ENCODE results near the gene DLGAP3. TPM values are rescaled to one million over a fixed set of nuclear protein-coding genes. Genes with fewer than 3 reads are reported as not detected.

Gene DLGAP3
- total RNA-seq, 1 donor from 2014 or later = not detected

GRCh38 chr1:34847094-34847493, 82.4 kb downstream of the DLGAP3 start:
- no peak overlapping the region for H3K9ac ChIP-seq (ENCODE audit: low read depth in 1 of 3, low read length in 3 of 3)
- H3K27me3 ChIP-seq (ENCODE audit: control insufficient read depth in 3 of 3, insufficient read depth in 3 of 3, low read length in 3 of 3) = no peaks in the 10 kb centered on the region
- no peak overlapping the region for H3K27ac ChIP-seq (ENCODE audit: low read depth, low read length)
- H3K36me3 ChIP-seq (ENCODE audit: control insufficient read depth in 3 of 3, insufficient read depth in 3 of 3, low read length in 3 of 3) = peaks cover 0 to 6% (median 0%) of the 10 kb centered on the region in 3 donors
- peaks cover 31 to 35% (median 34%) of the 10 kb centered on the region in 3 donors for H3K4me1 ChIP-seq (ENCODE audit: control insufficient read depth in 3 of 3, insufficient read depth in 3 of 3, low read length in 3 of 3)
- no peaks in the 10 kb centered on the region for H3K9me3 ChIP-seq (ENCODE audit: control insufficient read depth in 3 of 3, low read length in 3 of 3)
- H3K4me3 ChIP-seq (ENCODE audit: low read length in 3 of 3) = no peak overlapping the region

DNA sequence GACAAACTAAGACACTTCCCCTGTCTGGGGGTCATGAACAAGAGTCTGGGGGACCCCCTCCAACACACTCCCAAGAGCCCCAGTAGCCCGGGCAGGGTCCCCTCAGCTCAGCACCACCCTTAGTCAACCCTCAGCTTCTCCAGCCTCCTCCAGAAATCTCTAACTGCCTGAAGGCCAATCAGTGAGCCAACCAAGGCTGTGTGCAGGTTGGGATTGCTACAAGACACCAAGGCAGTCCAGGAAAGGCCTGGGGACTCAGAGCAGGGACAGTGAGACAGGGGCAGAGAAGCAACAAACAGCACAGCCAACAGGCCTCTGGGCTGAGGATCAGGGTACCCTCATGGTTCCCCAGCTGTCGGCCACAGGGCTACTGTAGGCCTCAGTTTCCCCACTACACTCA, 83.2 kb downstream of the DLGAP3 start:
- no peak overlapping the region for H3K4me3 ChIP-seq (ENCODE audit: low read length in 3 of 3)
- H3K27me3 ChIP-seq (ENCODE audit: control insufficient read depth in 3 of 3, insufficient read depth in 3 of 3, low read length in 3 of 3) = no peaks in the 10 kb centered on the region
- no peak overlapping the region for H3K27ac ChIP-seq (ENCODE audit: low read depth, low read length)
- H3K36me3 ChIP-seq (ENCODE audit: control insufficient read depth in 3 of 3, insufficient read depth in 3 of 3, low read length in 3 of 3) = no peaks in the 10 kb centered on the region
- H3K9me3 ChIP-seq (ENCODE audit: control insufficient read depth in 3 of 3, low read length in 3 of 3) = no peaks in the 10 kb centered on the region
- no peak overlapping the region for H3K9ac ChIP-seq (ENCODE audit: low read depth in 1 of 3, low read length in 3 of 3)
- H3K4me1 ChIP-seq (ENCODE audit: control insufficient read depth in 3 of 3, insufficient read depth in 3 of 3, low read length in 3 of 3) = peaks cover 23 to 35% (median 26%) of the 10 kb centered on the region in 3 donors

DNA sequence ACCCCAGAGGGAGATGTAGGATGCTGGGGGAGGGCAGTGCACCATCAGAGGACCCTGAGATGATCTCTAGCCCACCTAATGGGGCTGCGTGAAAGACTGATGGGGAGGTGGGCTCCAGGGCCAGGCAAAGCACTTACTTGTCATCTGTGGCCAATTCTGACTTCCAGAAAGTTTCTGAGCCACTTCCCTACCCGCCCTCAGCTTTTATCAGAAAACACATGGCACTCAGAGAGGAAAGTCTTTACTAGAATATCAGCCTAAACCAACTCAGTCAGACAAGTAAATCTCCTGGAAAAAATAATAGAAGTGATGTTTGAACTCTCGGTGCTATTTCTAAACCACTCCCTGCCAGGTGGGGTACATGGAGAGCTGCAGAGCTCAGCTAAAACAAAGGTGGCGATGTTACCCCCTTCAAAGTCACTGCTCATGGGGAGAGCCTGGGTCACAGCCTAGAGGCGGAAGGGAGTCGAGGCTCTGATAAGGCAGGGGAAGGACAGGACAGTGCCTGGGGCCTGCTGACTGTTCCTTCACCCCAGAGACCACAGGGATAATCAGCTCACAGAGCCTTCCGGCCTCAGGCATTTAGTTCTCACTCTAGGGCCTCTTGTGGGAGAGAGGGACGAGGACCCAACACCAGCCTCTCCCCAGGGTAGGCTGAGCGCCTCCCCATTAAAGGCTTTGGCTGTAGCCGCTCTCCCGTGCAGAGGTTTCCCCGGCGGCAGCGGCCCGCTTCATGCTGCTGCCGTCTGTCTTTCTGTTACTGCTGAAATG, 84.1 kb downstream of the DLGAP3 start:
- no peak overlapping the region for H3K4me3 ChIP-seq (ENCODE audit: low read length in 3 of 3)
- peaks cover 18 to 33% (median 30%) of the 10 kb centered on the region in 3 donors for H3K4me1 ChIP-seq (ENCODE audit: control insufficient read depth in 3 of 3, insufficient read depth in 3 of 3, low read length in 3 of 3)
- peak overlapping the region in 1 of 3 donors; percentile 28 for H3K9ac ChIP-seq (ENCODE audit: low read depth in 1 of 3, low read length in 3 of 3)
- no peaks in the 10 kb centered on the region for H3K9me3 ChIP-seq (ENCODE audit: control insufficient read depth in 3 of 3, low read length in 3 of 3)
- no peaks in the 10 kb centered on the region for H3K36me3 ChIP-seq (ENCODE audit: control insufficient read depth in 3 of 3, insufficient read depth in 3 of 3, low read length in 3 of 3)
- no peaks in the 10 kb centered on the region for H3K27me3 ChIP-seq (ENCODE audit: control insufficient read depth in 3 of 3, insufficient read depth in 3 of 3, low read length in 3 of 3)
- peak overlapping the region; percentile 8 for H3K27ac ChIP-seq (ENCODE audit: low read depth, low read length)

DNA sequence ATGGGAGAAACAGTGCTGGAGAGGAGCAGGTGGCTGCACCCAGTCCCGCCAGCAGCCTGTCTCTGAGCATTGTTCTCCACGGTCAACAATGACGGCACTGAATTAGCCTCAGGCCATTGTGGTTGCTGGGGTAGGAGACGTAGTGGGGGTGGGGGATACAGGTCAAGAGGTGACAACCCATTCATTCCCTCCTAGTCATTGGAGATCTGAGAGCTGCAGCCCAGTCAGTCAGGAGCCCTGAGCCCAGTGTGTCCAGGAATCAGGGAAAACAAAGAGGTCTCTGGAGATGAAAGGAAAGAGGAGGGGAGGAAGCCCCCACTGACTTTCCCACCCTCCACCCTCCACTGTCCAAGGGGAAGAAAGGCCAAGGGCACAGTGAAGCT, 85.2 kb downstream of the DLGAP3 start:
- Histone ChIP-seq H3K4me1 (ENCODE audit: control insufficient read depth in 3 of 3, insufficient read depth in 3 of 3, low read length in 3 of 3) (peaks cover 18 to 33% (median 30%) of the 10 kb centered on the region in 3 donors), H3K36me3 (ENCODE audit: control insufficient read depth in 3 of 3, insufficient read depth in 3 of 3, low read length in 3 of 3) (no peaks in the 10 kb centered on the region), H3K27me3 (ENCODE audit: control insufficient read depth in 3 of 3, insufficient read depth in 3 of 3, low read length in 3 of 3) (no peaks in the 10 kb centered on the region), H3K9me3 (ENCODE audit: control insufficient read depth in 3 of 3, low read length in 3 of 3) (no peaks in the 10 kb centered on the region), H3K27ac (ENCODE audit: low read depth, low read length) (no peak overlapping the region), H3K4me3 (ENCODE audit: low read length in 3 of 3) (no peak overlapping the region), H3K9ac (ENCODE audit: low read depth in 1 of 3, low read length in 3 of 3) (no peak overlapping the region)

GRCh38 chr1:34843392-34844251, 85.8 kb downstream of the DLGAP3 start:
- Histone ChIP-seq H3K4me3 (ENCODE audit: low read length in 3 of 3) (no peak overlapping the region), H3K4me1 (ENCODE audit: control insufficient read depth in 3 of 3, insufficient read depth in 3 of 3, low read length in 3 of 3) (peaks cover 18 to 33% (median 30%) of the 10 kb centered on the region in 3 donors), H3K27ac (ENCODE audit: low read depth, low read length) (peak overlapping the region; percentile 12), H3K9me3 (ENCODE audit: control insufficient read depth in 3 of 3, low read length in 3 of 3) (no peaks in the 10 kb centered on the region), H3K36me3 (ENCODE audit: control insufficient read depth in 3 of 3, insufficient read depth in 3 of 3, low read length in 3 of 3) (no peaks in the 10 kb centered on the region), H3K27me3 (ENCODE audit: control insufficient read depth in 3 of 3, insufficient read depth in 3 of 3, low read length in 3 of 3) (no peaks in the 10 kb centered on the region), H3K9ac (ENCODE audit: low read depth in 1 of 3, low read length in 3 of 3) (peak overlapping the region in 1 of 3 donors; percentile 16)

DNA sequence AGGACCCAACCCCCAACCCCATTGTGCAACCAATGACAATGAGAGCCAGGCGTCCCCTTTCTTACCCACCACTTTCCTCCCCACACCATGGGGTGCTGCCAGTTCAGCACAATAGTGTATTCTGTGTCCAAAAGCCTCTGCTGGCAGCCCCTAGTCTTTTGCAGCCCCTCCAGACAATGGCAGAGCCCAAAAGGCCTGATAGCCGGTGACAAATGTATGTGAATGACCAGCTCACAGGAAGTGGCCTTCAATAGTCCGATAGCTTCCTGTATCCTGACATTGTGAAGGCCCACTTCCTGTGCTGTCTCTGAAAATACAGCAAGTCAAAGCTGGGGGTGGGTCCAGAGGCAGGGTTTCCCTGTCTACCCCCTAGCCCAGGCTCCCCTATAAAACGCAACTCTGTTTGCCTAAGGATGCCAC, 86.5 kb downstream of the DLGAP3 start:
- Histone ChIP-seq H3K27me3 (ENCODE audit: control insufficient read depth in 3 of 3, insufficient read depth in 3 of 3, low read length in 3 of 3) (no peaks in the 10 kb centered on the region), H3K4me1 (ENCODE audit: control insufficient read depth in 3 of 3, insufficient read depth in 3 of 3, low read length in 3 of 3) (peaks cover 18 to 33% (median 30%) of the 10 kb centered on the region in 3 donors), H3K27ac (ENCODE audit: low read depth, low read length) (peak overlapping the region; percentile 12), H3K9ac (ENCODE audit: low read depth in 1 of 3, low read length in 3 of 3) (no peak overlapping the region), H3K4me3 (ENCODE audit: low read length in 3 of 3) (no peak overlapping the region), H3K36me3 (ENCODE audit: control insufficient read depth in 3 of 3, insufficient read depth in 3 of 3, low read length in 3 of 3) (no peaks in the 10 kb centered on the region), H3K9me3 (ENCODE audit: control insufficient read depth in 3 of 3, low read length in 3 of 3) (no peaks in the 10 kb centered on the region)

DNA sequence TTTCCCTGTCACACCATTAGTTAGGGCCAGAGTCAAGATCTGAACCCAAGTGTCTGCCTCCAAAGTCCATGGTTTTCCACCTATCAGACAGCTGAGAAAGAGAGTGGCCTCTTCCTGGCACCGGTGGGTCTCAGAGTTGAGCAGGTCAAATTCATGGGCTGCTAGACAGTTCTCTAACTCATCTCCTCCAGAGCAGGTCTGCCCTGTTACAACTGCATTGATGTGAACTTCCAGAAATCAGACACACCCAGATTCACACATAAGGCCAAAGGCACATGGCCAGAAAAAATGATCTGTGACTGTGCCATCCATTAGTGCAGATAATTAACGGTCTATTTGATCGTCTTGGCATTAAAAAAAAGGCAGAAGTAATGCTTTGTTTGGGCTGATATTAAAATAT, 87.4 kb downstream of the DLGAP3 start:
- no peaks in the 10 kb centered on the region for H3K9me3 ChIP-seq (ENCODE audit: control insufficient read depth in 3 of 3, low read length in 3 of 3)
- H3K4me3 ChIP-seq (ENCODE audit: low read length in 3 of 3) = no peak overlapping the region
- H3K27ac ChIP-seq (ENCODE audit: low read depth, low read length) = no peak overlapping the region
- H3K36me3 ChIP-seq (ENCODE audit: control insufficient read depth in 3 of 3, insufficient read depth in 3 of 3, low read length in 3 of 3) = no peaks in the 10 kb centered on the region
- H3K4me1 ChIP-seq (ENCODE audit: control insufficient read depth in 3 of 3, insufficient read depth in 3 of 3, low read length in 3 of 3) = peaks cover 16 to 34% (median 30%) of the 10 kb centered on the region in 3 donors
- H3K9ac ChIP-seq (ENCODE audit: low read depth in 1 of 3, low read length in 3 of 3) = no peak overlapping the region
- no peaks in the 10 kb centered on the region for H3K27me3 ChIP-seq (ENCODE audit: control insufficient read depth in 3 of 3, insufficient read depth in 3 of 3, low read length in 3 of 3)

GRCh38 chr1:34840426-34840825, 89.0 kb downstream of the DLGAP3 start:
- Histone ChIP-seq H3K36me3 (ENCODE audit: control insufficient read depth in 3 of 3, insufficient read depth in 3 of 3, low read length in 3 of 3) (no peaks in the 10 kb centered on the region), H3K4me3 (ENCODE audit: low read length in 3 of 3) (no peak overlapping the region), H3K27me3 (ENCODE audit: control insufficient read depth in 3 of 3, insufficient read depth in 3 of 3, low read length in 3 of 3) (no peaks in the 10 kb centered on the region), H3K9ac (ENCODE audit: low read depth in 1 of 3, low read length in 3 of 3) (no peak overlapping the region), H3K9me3 (ENCODE audit: control insufficient read depth in 3 of 3, low read length in 3 of 3) (no peaks in the 10 kb centered on the region), H3K4me1 (ENCODE audit: control insufficient read depth in 3 of 3, insufficient read depth in 3 of 3, low read length in 3 of 3) (peaks cover 19 to 36% (median 35%) of the 10 kb centered on the region in 3 donors), H3K27ac (ENCODE audit: low read depth, low read length) (no peak overlapping the region)

DNA sequence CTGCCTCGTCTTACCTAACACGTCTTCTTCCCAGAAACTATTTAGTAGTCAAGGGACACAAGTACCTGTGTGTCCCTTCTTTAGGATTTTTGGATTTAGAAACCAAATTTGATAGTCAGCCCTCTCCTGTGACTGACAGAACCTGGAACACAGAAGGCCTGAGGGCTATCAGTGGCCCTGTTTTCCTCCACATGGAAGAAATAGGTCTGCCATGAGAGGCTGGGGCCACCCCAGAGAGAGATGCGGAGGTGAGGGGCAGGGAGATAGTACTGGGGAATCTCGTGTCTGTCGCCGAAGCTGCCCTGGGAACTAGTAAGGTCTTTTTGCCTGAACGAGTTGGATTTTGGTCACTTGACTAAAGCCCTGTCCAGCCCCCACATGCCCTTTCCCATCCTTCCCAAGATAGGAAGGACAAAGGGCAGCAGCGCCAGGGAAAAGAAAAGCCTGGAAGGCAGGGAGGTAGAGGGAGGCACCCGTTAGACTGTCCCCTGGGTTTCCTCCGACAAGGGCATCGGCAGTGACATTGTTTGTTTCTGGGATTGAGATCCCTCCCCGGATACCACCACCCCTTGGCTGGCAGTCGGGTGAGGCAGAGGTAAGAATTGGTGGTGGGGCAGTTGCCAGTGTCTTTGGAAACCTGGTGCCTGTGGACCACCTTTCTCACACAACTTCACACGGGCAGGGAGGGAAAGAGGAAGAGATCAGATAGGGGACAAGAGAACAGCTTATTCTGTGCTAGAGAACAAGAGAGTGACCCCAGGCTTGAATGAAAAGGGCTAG, 89.7 kb downstream of the DLGAP3 start:
- Histone ChIP-seq H3K4me3 (ENCODE audit: low read length in 3 of 3) (no peak overlapping the region), H3K9ac (ENCODE audit: low read depth in 1 of 3, low read length in 3 of 3) (no peak overlapping the region), H3K27me3 (ENCODE audit: control insufficient read depth in 3 of 3, insufficient read depth in 3 of 3, low read length in 3 of 3) (no peaks in the 10 kb centered on the region), H3K36me3 (ENCODE audit: control insufficient read depth in 3 of 3, insufficient read depth in 3 of 3, low read length in 3 of 3) (no peaks in the 10 kb centered on the region), H3K27ac (ENCODE audit: low read depth, low read length) (no peak overlapping the region), H3K4me1 (ENCODE audit: control insufficient read depth in 3 of 3, insufficient read depth in 3 of 3, low read length in 3 of 3) (peaks cover 12 to 35% (median 32%) of the 10 kb centered on the region in 3 donors), H3K9me3 (ENCODE audit: control insufficient read depth in 3 of 3, low read length in 3 of 3) (no peaks in the 10 kb centered on the region)

Measured in skeletal muscle tissue (tissue), 4 donors.